CD1c-positive myeloid dendritic cell (primary cell): Measurements from ENCODE around the gene CES4A.

Source experiments
- DNase-seq: peaks from one replicate; pipeline ENCODE4 v3.0.0-alpha.2; 2016; ENCODE audit errors: extremely low spot score

CES4A gene

DNA sequence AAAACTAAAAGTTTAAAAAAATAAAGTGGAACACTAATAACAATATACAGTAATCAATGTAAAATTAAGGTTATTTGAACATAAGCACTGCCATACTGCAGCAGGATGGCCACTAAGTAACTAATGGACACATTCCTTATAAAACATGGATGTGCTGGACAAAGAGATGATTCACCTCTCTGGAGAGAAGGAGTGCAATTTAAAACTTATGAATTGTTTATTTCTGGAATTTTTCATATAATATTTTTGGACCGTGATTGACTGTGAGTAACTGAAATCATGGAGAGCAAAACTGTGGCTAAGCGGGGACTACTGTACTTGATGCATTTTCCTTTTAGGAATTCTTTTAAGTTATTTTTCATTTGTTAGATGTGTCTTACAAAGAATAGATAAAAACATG is 62.4 kb downstream of the CES4A start:
- no peak for DNase-seq

DNA sequence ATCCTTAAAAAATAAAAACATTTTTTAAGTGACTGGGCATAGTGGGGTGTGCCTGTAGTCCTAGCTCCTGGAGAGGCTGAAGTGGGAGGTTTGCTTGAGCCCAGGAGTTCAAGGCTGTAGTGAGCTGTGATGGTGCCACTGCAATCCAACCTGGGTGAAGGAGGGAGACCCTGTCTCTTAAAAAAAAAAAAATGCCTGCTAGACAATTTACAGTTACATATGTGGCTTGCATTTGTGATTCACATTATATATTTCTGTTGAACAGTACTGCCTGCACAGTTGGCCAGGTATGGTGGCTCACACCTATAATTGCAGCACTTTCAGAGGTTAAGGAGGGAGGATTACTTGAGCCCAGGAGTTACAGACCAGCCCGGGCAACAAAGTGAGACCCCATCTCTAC is 64.0 kb downstream of the CES4A start:
- no peak for DNase-seq

- DNase-seq, result no peak
These were observed 65.5 kb downstream of the CES4A start for GRCh38 chr16:67053767-67054334.

- no peak for DNase-seq
These were observed 66.5 kb downstream of the CES4A start for GRCh38 chr16:67054901-67055300.

DNA sequence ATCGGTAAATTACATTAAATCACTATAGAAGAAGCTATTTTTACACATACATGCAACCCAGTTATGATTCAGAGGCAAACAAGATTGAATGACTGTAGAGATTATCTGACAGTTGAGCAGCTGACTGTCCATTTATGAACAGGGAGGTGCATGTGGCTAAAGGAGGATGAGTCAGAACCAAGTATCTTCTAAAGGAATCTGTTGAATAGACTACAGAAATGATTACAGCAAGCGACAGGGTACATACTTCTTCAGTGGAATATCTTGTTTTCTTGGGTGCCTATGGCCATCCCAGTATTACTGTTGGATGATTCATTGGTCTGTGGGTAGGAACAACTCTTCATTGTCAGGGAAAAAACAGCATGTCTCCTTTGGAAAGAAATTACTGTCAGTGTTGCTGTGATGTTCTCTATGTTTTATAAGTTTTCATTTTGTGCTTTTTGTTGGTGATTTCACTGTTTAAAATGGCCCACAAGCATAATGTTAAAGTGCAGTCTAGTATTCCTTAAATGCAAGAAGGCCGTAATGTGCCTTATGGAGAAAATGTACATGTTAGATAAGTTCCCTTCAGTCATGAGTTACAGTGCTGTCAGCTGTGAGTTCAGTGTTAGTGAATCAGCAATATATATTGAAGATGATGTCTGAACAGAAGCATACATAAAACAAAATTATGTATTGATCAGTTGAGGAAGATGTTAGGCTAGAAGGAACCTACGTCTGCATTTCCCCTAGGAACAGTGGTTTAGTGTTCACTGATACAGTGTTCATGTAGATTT is 67.5 kb downstream of the CES4A start:
- peak; percentile 22 for DNase-seq
